HCT116 (cell line): ENCODE measurements around the gene MBD6. TPM values are rescaled to one million over a fixed set of nuclear protein-coding genes. Genes with fewer than 3 reads are reported as not detected.

ENCODE experiments used
- ATAC-seq: fragments of 200-7000 bp; cut with Tn5 transposase; 2 replicates; pipeline ENCODE4 v1.9.1; 2020; ENCODE audit warnings: mild to moderate bottlenecking, moderate library complexity
- BruUV-seq: library from RNA; stranded (reverse); fragments of 400-500 nt; replicated peaks from 2 replicates; lab custom pipeline; 2021; lab: Mats Ljungman, UMichigan
- CTCF ChIA-PET: fragments of 300-600 bp; sonication (Branson Sonifier 250); formaldehyde crosslinking; loops from one replicate; lab custom pipeline; 2021; ENCODE audit warnings: antibody characterized with exemption; lab: Charles Lee
- POLR2A ChIA-PET: fragments of 300-600, 350-600 bp; sonication (Branson Sonifier 250); formaldehyde crosslinking; loops from one replicate; lab custom pipeline; 2021; ENCODE audit warnings: antibody characterized with exemption; lab: Charles Lee
- RAD21 ChIA-PET, 2 experiments: fragments of 300-600 bp; sonication (Branson Sonifier 250); formaldehyde crosslinking; loops; one replicate each; lab custom pipeline; 2023; ENCODE audit warnings: low total read pairs in 2 of 2; ENCODE audit not compliant: uncharacterized antibody in 2 of 2, unreplicated experiment in 2 of 2, low non-redundant PET in 1 of 2; lab: Charles Lee
- DNase-seq: peaks from one replicate; pipeline ENCODE4 v3.0.0-alpha.2; 2010; ENCODE audit warnings: low read depth, low spot score
- H2AFZ ChIP-seq: fragments of 200-600 bp; shearing (Covaris generic), sonication (generic); 2 replicates; pipeline ENCODE4 v1.6.1; 2017; ENCODE audit warnings: low read depth, mixed run types, mixed read lengths, antibody characterized with exemption, low read length; ENCODE audit not compliant: poor library complexity, severe bottlenecking
- H3K27ac ChIP-seq: 2 replicates; pipeline ENCODE4 v1.5.1; 2012; ENCODE audit warnings: low read depth, low read length
- H3K27me3 ChIP-seq: fragments of 200-600 bp; sonication (generic); 2 replicates; pipeline ENCODE4 v1.6.1; 2016; ENCODE audit warnings: mixed run types, low read length, mixed read lengths; ENCODE audit not compliant: insufficient read depth
- H3K36me3 ChIP-seq, 2 experiments: fragments of 200-500 bp in 1 of 2; fragments of 200-600 bp in 1 of 2; sonication (Bioruptor generic) in 1 of 2; sonication (generic) in 1 of 2; 2 replicates each; pipeline versions ENCODE4 v1.5.1 to v1.6.1; 2014 to 2016; ENCODE audit warnings: low read length in 2 of 2, inconsistent platforms in 1 of 2, mixed read lengths in 1 of 2, mixed run types in 1 of 2; ENCODE audit not compliant: insufficient read depth in 2 of 2, control insufficient read depth in 1 of 2
- H3K4me1 ChIP-seq, 2 experiments: fragments of 200-600 bp in 1 of 2; sonication (generic) in 1 of 2; 2 replicates each; pipeline versions ENCODE4 v1.5.1 to v1.6.1; 2012 to 2017; ENCODE audit warnings: low read length in 2 of 2, inconsistent platforms in 1 of 2, mild to moderate bottlenecking in 1 of 2, mixed read lengths in 1 of 2, mixed run types in 1 of 2, moderate library complexity in 1 of 2; ENCODE audit not compliant: insufficient read depth in 2 of 2, control insufficient read depth in 1 of 2
- H3K4me2 ChIP-seq: fragments of 200-600 bp; sonication (generic); 2 replicates; pipeline ENCODE4 v1.6.1; 2017; ENCODE audit warnings: mixed run types, low read length, mixed read lengths
- H3K4me3 ChIP-seq, 2 experiments: fragments of 200-600 bp in 1 of 2; sonication (generic) in 1 of 2; replicated peaks in 1 of 2; 2 replicates each; pipeline ENCODE4 v1.5.1; 2011 to 2016; ENCODE audit warnings: low read length in 2 of 2, control low read depth in 1 of 2, low read depth in 1 of 2, mild to moderate bottlenecking in 1 of 2, mixed read lengths in 1 of 2, mixed run types in 1 of 2
- H3K79me2 ChIP-seq: fragments of 200-600 bp; sonication (generic); 2 replicates; pipeline ENCODE4 v1.6.1; 2017; ENCODE audit warnings: mild to moderate bottlenecking, mixed run types, low read length, moderate library complexity, mixed read lengths; ENCODE audit not compliant: insufficient read depth
- H3K9ac ChIP-seq: fragments of 200-600 bp; sonication (generic); 2 replicates; pipeline ENCODE4 v1.6.1; 2016; ENCODE audit warnings: low read length, mixed read lengths
- H3K9me2 ChIP-seq: fragments of 200-600 bp; sonication (generic), shearing (Covaris generic); 2 replicates; pipeline ENCODE4 v1.6.1; 2017; ENCODE audit warnings: mixed run types, mild to moderate bottlenecking, moderate library complexity; ENCODE audit not compliant: insufficient read depth
- H3K9me3 ChIP-seq, 2 experiments: fragments of 200-500 bp in 1 of 2; fragments of 200-600 bp in 1 of 2; sonication (Bioruptor generic) in 1 of 2; sonication (generic) in 1 of 2; 2 replicates each; pipeline ENCODE4 v1.6.1; 2014 to 2017; ENCODE audit warnings: low read length in 2 of 2, mixed read lengths in 2 of 2, inconsistent platforms in 1 of 2, low read depth in 1 of 2, mild to moderate bottlenecking in 1 of 2, mixed run types in 1 of 2, moderate library complexity in 1 of 2; ENCODE audit not compliant: control insufficient read depth in 1 of 2, insufficient read depth in 1 of 2
- H4K20me1 ChIP-seq: fragments of 200-600 bp; sonication (generic), shearing (Covaris generic); 2 replicates; pipeline ENCODE4 v1.6.1; 2017; ENCODE audit warnings: mixed run types, mild to moderate bottlenecking, moderate library complexity; ENCODE audit not compliant: insufficient read depth
- ATF3 ChIP-seq: IDR thresholded peaks from 2 replicates; pipeline ENCODE4 v1.6.1; 2012
- ELF1 ChIP-seq: IDR thresholded peaks from 2 replicates; pipeline ENCODE4 v1.6.1; 2012; ENCODE audit warnings: low read depth, borderline replicate concordance
- MAX ChIP-seq: IDR thresholded peaks from 2 replicates; pipeline ENCODE4 v1.6.1; 2012
- POLR2AphosphoS5 ChIP-seq: IDR thresholded peaks from 2 replicates; pipeline ENCODE4 v1.6.1; 2011; ENCODE audit warnings: mild to moderate bottlenecking, low read depth, low read length, moderate library complexity
- REST ChIP-seq: IDR thresholded peaks from 2 replicates; pipeline ENCODE4 v1.6.1; 2012; ENCODE audit warnings: low read depth
- ZFX ChIP-seq: fragments of 450-650 bp; IDR thresholded peaks from 2 replicates; pipeline ENCODE4 v1.6.1; 2017
- intact Hi-C: fragments of 100-400 bp; cut with micrococcal nuclease; formaldehyde crosslinking; loops from 2 replicates; pipeline ENCODE4 v1.10.0; 2022
- total RNA-seq: library from RNA; stranded (reverse); gene quantifications from one replicate; pipeline ENCODE4 v1.2.1, GENCODE V29; 2021; ENCODE audit not compliant: unreplicated experiment

MBD6 gene
- total RNA-seq, 1 experiment from 2014 or later: 70.1 TPM

- TF ChIP-seq MAX (no peak), POLR2AphosphoS5 (no peak), ZFX (no peak), ATF3 (no peak), REST (no peak), ELF1 (no peak)
- TF ChIP-seq, all 23 proteins: peak for 0
- intact Hi-C loops: no loop called here
Measured at GRCh38 chr12:57473886-57474285, 48.7 kb upstream of the MBD6 start.

More at GRCh38 chr12:57473886-57474285, 48.7 kb upstream of the MBD6 start:
- no TSS peak for BruUV-seq
- Histone ChIP-seq H3K36me3 (no peaks in the 10 kb centered on the region), H3K4me1 (peaks cover 0 to 16% of the 10 kb centered on the region in 2 experiments; a peak in 2 of 4 replicates), H3K4me3 (no peak overlapping the region), H2AFZ (no peak overlapping the region), H3K79me2 (no peaks in the 10 kb centered on the region), H3K9ac (no peak overlapping the region), H4K20me1 (no peaks in the 10 kb centered on the region), H3K9me3 (no peaks in the 10 kb centered on the region), H3K4me2 (no peak overlapping the region), H3K9me2 (no peaks in the 10 kb centered on the region), H3K27me3 (peaks cover 23% of the 10 kb centered on the region; the same call in 1 of the 2 replicates), H3K27ac (no peak overlapping the region)
- ATAC-seq (no peak), DNase-seq (no peak)
- ChIA-PET RAD21 (no interaction called here), CTCF (no interaction called here), POLR2A (no interaction called here)
